NCI-H2107 (cell line): ENCODE data around the gene NDUFA8.

ENCODE experiments used
- DNase-seq: peaks from one replicate; lab custom pipeline; 2025; lab: John Stamatoyannopoulos, UW

Gene NDUFA8

DNA sequence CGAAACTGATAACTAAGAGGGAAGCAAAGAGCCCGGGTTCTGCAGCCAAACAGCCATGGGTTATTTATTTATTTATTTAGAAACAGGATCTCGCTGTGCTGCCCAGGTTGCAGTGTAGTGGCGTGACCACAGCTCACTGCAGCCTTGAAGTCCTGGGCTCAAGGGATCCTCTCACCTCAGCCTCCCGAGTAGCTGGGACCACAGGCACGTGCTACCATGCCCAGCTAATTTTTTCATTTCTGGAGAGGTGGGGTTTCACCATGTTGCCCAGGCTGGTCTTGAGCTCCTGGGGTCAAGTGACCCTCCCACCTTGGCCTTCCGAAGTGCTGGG, 24.1 kb downstream of the NDUFA8 start:
- DNase-seq, result no peak

GRCh38 chr9:122134822-122135528, 24.6 kb downstream of the NDUFA8 start:
- no peak for DNase-seq

GRCh38 chr9:122133984-122134535, 25.5 kb downstream of the NDUFA8 start:
- DNase-seq, result no peak

- DNase-seq, result no peak
Observed at GRCh38 chr9:122133263-122133983, 26.2 kb downstream of the NDUFA8 start.

- no peak for DNase-seq
Observed at GRCh38 chr9:122132539-122132938, 27.0 kb downstream of the NDUFA8 start.

DNA sequence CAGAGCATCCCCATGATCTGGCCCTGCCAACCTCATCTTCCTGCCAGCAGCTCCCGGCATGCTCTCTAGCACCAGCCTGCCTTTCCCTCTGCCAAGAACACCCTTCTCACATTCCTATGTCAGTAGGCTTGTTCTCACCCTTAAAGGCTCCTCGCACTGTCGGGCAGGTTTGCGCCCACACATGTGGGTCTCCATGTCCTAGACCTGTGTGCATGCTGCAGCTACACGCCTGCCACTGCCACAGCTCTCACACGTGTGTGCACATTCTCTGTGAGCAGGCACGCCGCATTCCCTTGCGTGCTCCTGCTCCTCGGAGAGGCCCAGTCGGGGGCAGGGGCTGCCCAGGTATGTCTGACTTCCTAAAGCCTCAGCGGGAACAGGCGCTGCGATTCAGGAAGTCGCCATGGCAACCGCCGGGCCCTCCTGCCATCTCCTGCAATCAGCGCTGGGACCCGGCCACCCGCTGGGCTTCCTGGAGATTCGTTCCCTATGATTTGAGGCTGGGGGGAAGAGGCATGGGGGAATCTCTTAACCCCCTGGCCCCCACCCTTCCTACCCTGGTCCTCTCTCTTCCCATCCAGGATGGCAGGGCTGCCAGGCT, 28.1 kb downstream of the NDUFA8 start:
- DNase-seq, result no peak

DNA sequence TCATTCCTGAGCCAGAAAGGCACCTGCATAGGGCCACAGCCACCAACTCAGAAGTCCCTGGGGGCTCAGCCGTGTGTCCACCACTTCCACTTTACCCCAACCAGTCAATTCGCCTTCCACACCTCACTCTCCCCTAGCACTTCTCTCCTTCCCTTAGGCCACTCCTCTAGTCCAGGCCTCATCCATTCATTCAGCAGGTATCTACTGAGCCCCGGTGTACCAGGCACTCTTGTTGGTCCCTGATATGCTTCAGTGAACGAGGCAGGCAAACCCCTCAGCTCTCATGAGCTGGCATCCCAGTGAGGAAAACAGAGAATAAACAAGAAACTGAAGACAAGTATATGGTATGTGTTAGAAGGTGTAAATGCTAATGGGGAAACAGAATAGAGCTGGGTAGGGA, 28.7 kb downstream of the NDUFA8 start:
- DNase-seq, result no peak

DNA sequence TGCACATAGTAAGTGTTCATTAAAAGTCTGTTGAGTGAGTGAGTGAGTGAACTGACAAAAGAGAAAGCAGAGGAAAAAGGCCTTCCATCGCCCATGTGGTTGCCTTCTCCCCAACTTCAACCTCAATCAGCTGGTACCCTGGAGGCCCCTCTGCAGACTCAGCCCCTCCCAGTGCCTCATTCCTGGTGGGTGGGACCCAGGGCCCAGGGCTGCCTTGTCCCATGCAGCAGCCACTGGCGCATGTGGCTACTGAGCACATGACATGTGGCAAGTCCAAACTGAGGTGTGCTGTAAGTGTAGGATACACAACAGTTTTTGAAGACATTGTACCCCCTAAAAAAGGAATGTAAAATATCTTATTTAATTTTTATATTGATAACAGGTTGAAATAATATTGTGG, 29.6 kb downstream of the NDUFA8 start:
- DNase-seq, result no peak

DNA sequence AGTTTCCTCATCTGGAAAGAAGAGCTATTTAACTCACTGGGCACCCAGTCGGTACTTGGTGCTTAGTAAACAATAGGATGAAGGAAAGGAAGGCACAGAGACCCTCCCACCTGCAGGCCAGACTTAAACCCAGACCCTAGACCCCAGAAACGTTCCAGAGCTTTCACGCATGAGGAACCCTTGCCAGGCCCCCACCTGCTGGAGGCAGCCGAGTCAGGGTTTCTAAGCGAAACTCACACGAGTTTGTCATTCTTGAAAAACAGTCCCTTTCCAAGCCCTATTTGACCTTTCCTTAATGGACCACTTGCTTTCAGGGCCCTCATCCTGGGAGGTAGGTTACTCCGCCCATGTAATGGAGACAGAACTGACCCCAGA, 30.6 kb downstream of the NDUFA8 start:
- no peak for DNase-seq

GRCh38 chr9:122128007-122128968, 31.3 kb downstream of the NDUFA8 start:
- DNase-seq, result no peak

DNA sequence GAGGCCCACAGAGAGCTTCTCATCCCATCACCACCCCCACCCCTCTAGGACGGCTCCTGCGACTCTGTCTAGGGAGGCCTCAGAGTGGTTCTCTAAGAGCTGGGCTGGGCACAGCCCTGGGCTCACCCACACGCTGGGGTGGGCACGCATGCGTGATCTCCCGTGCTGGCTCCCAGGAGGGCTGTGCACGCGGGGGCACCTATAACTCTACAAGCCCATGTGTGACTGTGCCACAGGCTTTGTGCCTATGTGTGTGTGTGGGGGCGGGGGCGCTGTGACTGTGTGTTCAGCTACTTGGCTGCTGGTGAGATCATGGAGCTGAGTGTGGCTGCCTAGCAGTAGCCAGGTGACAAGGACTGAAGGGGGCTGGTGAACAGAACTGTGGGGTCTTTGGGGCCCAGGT, 32.2 kb downstream of the NDUFA8 start:
- DNase-seq, result no peak

DNA sequence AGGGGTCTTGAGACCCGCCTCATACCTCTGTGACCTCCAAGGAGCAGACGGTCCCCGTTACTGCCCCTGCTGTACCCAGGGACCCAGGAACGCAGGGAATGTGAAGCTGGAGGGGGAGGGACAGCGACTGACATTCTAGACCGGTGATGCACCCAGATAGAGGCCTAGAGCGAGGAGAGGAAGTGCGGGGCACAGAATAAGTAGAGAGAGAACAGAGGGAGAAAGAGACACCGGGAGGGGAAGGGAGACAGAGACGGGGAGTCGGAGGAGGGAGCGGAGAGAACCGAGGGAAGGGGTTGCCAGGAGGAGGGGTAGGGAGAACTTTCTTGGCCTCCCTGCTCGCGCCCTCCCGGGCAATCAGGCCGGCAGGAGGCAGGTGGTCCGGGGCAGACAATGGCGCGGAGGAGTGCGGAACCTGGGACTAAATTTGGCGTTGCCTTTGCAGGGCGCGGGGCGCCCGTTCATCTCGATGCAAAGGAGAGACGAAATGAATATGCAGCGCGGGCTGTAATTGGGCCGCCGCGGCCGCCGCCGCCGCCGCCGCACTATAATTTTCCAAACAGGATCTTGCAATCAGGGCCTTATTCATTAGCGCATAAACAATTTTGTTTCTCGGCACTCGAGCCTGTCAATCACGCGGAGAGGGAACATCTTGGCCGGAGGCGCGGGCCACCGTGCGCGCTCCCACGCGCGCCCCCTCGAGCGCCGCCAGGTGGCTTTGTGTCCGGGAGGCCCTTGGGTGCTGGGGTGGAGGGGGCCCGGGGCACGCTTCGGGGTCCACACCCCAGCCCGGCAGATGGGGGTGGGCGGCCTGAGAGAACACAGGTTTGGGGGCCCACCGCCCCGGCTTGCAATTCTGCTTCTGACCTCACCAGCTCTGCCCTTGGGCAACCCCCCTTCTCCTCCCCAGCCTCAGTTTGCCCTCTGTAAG, 33.0 kb downstream of the NDUFA8 start:
- DNase-seq, result no peak

DNA sequence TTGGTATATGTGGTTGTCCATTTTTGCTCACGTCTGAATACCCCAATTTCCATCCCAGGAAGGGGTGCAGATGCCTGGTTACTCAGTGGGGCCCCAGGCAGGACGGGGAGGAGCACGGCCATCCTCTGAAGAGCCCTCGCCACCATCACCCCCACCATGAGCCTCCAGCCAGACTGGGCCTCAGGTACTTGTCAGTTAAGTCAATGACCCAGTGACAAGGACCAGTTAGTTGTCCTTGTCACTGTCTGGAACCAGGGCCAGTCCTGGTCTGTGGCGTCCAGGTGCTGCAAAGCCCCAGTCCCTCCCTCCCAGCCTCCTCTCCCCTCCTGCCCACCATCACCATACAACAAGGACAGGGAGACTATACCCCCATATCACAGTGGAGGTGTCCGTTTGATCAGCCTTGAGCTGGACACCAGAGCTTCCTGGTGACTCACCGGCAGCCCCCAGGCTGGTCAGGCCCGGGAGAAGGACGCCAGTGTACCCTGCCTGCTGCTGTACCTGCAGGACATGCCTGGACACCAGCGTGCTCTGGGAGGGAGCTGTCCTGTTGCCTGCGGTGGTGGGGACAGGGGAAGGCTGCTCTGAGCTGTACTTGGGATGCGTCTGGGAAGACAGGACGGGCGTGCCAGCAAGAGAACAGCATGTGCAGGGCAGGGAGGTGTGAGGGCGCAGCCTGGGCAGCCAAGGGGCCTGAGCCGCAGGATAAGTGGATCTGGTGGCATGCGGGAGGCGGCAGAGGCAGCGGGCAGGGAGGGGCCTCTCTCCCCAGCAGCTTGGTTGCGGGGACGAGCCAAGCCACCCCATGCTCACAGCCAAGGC, 33.9 kb downstream of the NDUFA8 start:
- DNase-seq, result no peak

- peak; percentile 14 for DNase-seq
Observed at GRCh38 chr9:122125158-122125508, 34.4 kb downstream of the NDUFA8 start.

DNA sequence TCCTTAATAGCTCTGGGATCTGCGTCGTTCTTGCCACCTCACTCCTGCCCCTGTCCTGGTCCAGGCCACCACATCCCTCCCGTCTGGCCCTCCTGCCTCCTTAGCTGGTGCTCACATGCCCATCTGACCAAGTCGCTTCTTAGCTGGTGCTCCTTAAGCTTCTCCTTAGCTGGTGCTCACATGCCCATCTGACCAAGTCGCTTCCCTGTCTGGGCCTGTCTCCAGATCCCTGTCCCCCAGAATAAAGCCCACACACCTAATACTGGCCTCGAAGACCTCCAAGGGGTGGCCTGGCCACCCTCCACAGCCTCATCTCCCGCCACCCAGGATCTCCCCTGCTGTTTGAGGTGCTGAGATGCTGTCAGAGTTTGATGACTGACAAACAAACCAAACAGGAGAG, 35.1 kb downstream of the NDUFA8 start:
- DNase-seq, result no peak

- DNase-seq, result no peak
Observed at GRCh38 chr9:122124048-122124447, 35.5 kb downstream of the NDUFA8 start.

- DNase-seq, result peak; percentile 18
Observed at GRCh38 chr9:122122903-122123632, 36.5 kb downstream of the NDUFA8 start.

- DNase-seq, result no peak
Observed at GRCh38 chr9:122122468-122122867, 37.1 kb downstream of the NDUFA8 start.

DNA sequence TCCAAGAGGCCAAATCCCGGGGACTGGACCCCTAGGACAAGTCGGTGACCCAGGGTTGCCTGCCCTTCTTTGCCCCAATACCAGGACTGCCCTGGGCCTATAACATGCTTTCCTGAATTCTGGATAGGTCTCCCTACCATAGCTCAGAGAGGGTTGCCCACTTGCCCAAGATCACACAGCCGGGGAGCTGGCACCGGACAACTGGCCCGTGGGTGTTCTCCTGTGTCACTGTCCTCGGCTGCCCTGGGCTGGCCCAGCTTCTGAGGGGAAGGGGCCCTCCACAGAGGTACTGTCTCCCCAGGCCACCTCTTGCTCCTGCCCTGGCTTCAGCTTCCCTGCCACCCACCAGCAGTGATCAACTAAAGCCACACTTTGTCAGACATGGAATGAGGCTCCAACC, 37.6 kb downstream of the NDUFA8 start:
- DNase-seq, result no peak
